GM12878 (cell line): ENCODE measurements around the gene TSTD2. TPM values are rescaled to one million over a fixed set of nuclear protein-coding genes. Genes with fewer than 3 reads are reported as not detected.

Experiments
- ATAC-seq: fragments of 200-7000 bp; cut with Tn5 transposase; 3 replicates; pipeline ENCODE4 v1.9.1; 2020; ENCODE audit warnings: mild to moderate bottlenecking, moderate library complexity
- BruUV-seq: library from RNA; stranded (reverse); fragments of 400-500 nt; replicated peaks from 2 replicates; lab custom pipeline; 2021; lab: Mats Ljungman, UMichigan
- CTCF ChIA-PET: fragments of 300-600 bp; sonication (Branson Sonifier 250); formaldehyde crosslinking; extraction: SDS; loops from one replicate; lab custom pipeline; 2021; ENCODE audit warnings: inconsistent platforms; lab: Yijun Ruan, JAX
- POLR2A ChIA-PET: fragments of 350-600 bp; formaldehyde crosslinking; extraction: SDS; loops from one replicate; lab custom pipeline; 2021; ENCODE audit warnings: inconsistent platforms; lab: Charles Lee
- RAD21 ChIA-PET: fragments of 300-600 bp; sonication (Branson Sonifier 250); formaldehyde crosslinking; loops from one replicate; lab custom pipeline; 2023; ENCODE audit warnings: antibody characterized with exemption; ENCODE audit not compliant: unreplicated experiment; lab: Charles Lee
- SMC1A ChIA-PET: fragments of 300-600 bp; sonication (Branson Sonifier 250); formaldehyde crosslinking; loops from one replicate; lab custom pipeline; 2023; ENCODE audit not compliant: unreplicated experiment, uncharacterized antibody; lab: Charles Lee
- DNase-seq: peaks from one replicate; pipeline ENCODE4 v3.0.0-alpha.2; 2011; ENCODE audit warnings: low read depth, low spot score
- FAIRE-seq: peaks from 3 replicates; lab custom pipeline; 2011; peaks lifted over from hg19 to GRCh38; lab: Jason Lieb, UNC
- H2AFZ ChIP-seq: 2 replicates; pipeline ENCODE4 v1.6.0; 2011; ENCODE audit warnings: low read depth, low read length, control low read depth; ENCODE audit not compliant: control insufficient read depth
- H3K27ac ChIP-seq: 2 replicates; pipeline ENCODE4 v1.5.1; 2011; ENCODE audit warnings: control low read depth; ENCODE audit not compliant: control insufficient read depth, insufficient read depth
- H3K27me3 ChIP-seq, 2 experiments: replicated peaks in 1 of 2; 2 replicates each; pipeline versions ENCODE4 v1.6.0 to v1.6.1; 2011; ENCODE audit warnings: low read length in 1 of 2; ENCODE audit not compliant: control insufficient read depth in 2 of 2, insufficient read depth in 2 of 2
- H3K36me3 ChIP-seq, 2 experiments: 2 replicates each; pipeline ENCODE4 v1.5.1; 2011; ENCODE audit warnings: low read length in 1 of 2; ENCODE audit not compliant: control insufficient read depth in 2 of 2, insufficient read depth in 2 of 2
- H3K4me1 ChIP-seq: 2 replicates; pipeline ENCODE4 v1.6.1; 2011; ENCODE audit warnings: mild to moderate bottlenecking, low read length, moderate library complexity, mixed read lengths; ENCODE audit not compliant: control insufficient read depth, insufficient read depth
- H3K4me2 ChIP-seq: 2 replicates; pipeline ENCODE4 v1.6.0; 2011; ENCODE audit warnings: control low read depth; ENCODE audit not compliant: control insufficient read depth, insufficient read depth
- H3K4me3 ChIP-seq: fragments of 200-600 bp; sonication (generic); 2 replicates; pipeline ENCODE4 v1.5.1; 2016
- H3K79me2 ChIP-seq: 2 replicates; pipeline ENCODE4 v1.6.0; 2011; ENCODE audit warnings: low read length; ENCODE audit not compliant: control insufficient read depth, insufficient read depth
- H3K9ac ChIP-seq: 2 replicates; pipeline ENCODE4 v1.8.0; 2011; ENCODE audit warnings: low read length, control low read depth, mixed read lengths; ENCODE audit not compliant: control insufficient read depth, insufficient read depth
- H3K9me3 ChIP-seq: replicated peaks from 3 replicates; pipeline ENCODE4 v1.5.1; 2011; ENCODE audit warnings: mild to moderate bottlenecking, low read length; ENCODE audit not compliant: control insufficient read depth, insufficient read depth
- H4K20me1 ChIP-seq: 2 replicates; pipeline ENCODE4 v1.6.0; 2011; ENCODE audit not compliant: control insufficient read depth, insufficient read depth
- BCL11A ChIP-seq: IDR thresholded peaks from 2 replicates; pipeline ENCODE4 v1.6.1; 2011; ENCODE audit warnings: low read depth, low read length
- BHLHE40 ChIP-seq, 2 experiments: fragments of 450-650 bp in 1 of 2; IDR thresholded peaks; 2 replicates each; pipeline ENCODE4 v1.6.1; 2011 to 2017; ENCODE audit warnings: low read depth in 2 of 2, borderline replicate concordance in 1 of 2, improper control_type of control experiment in 1 of 2, low read length in 1 of 2, mild to moderate bottlenecking in 1 of 2
- MLLT1 ChIP-seq: fragments of 450-650 bp; IDR thresholded peaks from 2 replicates; pipeline ENCODE4 v1.6.1; 2016; ENCODE audit warnings: mild to moderate bottlenecking
- RELA ChIP-seq: fragments of 450-650 bp; IDR thresholded peaks from 2 replicates; pipeline ENCODE4 v1.8.0; 2014; ENCODE audit warnings: borderline replicate concordance; ENCODE audit not compliant: partially characterized antibody
- SIN3A ChIP-seq: IDR thresholded peaks from 2 replicates; pipeline ENCODE4 v1.6.1; 2012; ENCODE audit warnings: low read depth, low read length, improper control_type of control experiment
- STAT1 ChIP-seq: fragments of 450-650 bp; conservative IDR thresholded peaks from 2 replicates; pipeline ENCODE4 v1.6.1; 2014; ENCODE audit warnings: antibody characterized with exemption, mild to moderate bottlenecking
- ZBED1 ChIP-seq: IDR thresholded peaks from 2 replicates; pipeline ENCODE4 v1.6.1; 2016; ENCODE audit warnings: borderline replicate concordance
- WGBS: methylation state at CpG from one replicate; pipeline ENCODE4 v1.1.6; 2016; ENCODE audit warnings: low lambda C conversion rate; ENCODE audit not compliant: insufficient replicate concordance, insufficient coverage; ENCODE audit errors: missing lambda C conversion rate; 5-methylcytosine and 5-hydroxymethylcytosine counted together
- in situ Hi-C: fragments of 300-500 bp; cut with MboI; formaldehyde crosslinking; loops from 9 replicates; pipeline ENCODE4 v1.14.3; 2018; ENCODE audit warnings: mixed read lengths
- intact Hi-C: fragments of 100-400 bp; cut with micrococcal nuclease; formaldehyde crosslinking; loops from one replicate; pipeline ENCODE4 v1.14.2; 2022; ENCODE audit not compliant: unreplicated experiment
- polyA plus RNA-seq, 11 experiments: library from polyadenylated mRNA; depleted of rRNA in 4 of 11; unstranded in 6 of 11; stranded (reverse) in 5 of 11; fragments of >200 nt; fragmentation: Nextera tagmentation in 4 of 11; fragmentation: Illumina TruSeq in 1 of 11; extraction: Ambion mirVana in 4 of 11; extraction: Trizol in 1 of 11; gene quantifications; 1 replicate in 1 of 11; 2 replicates in 10 of 11; pipeline versions ENCODE4 v1.2.1 to v1.2.3, GENCODE V29; 2011 to 2016; ENCODE audit warnings: inconsistent platforms in 2 of 11, missing spikeins in 2 of 11, low read depth in 1 of 11
- total RNA-seq, 4 experiments: library from RNA; depleted of rRNA in 3 of 4; stranded (reverse); fragments of >200 nt in 3 of 4; fragmentation: Illumina TruSeq in 1 of 4; extraction: Trizol in 1 of 4; gene quantifications; 2 replicates each; pipeline versions ENCODE4 v1.2.1 to v1.2.3, GENCODE V29; 2013 to 2021
- TF ChIP-seq, protein P1 (sequence below): fragments of 450-650 bp; IDR thresholded peaks from 2 replicates; pipeline ENCODE4 v1.6.1; 2017; ENCODE audit warnings: mild to moderate bottlenecking
- TF ChIP-seq, protein P2 (sequence below): fragments of 450-650 bp; formaldehyde crosslinking; IDR thresholded peaks from 2 replicates; pipeline ENCODE4 v1.5.0; 2022; ENCODE audit warnings: mild to moderate bottlenecking, missing genetic modification characterization
- TF ChIP-seq, protein P3 (sequence below): fragments of 450-650 bp; IDR thresholded peaks from 2 replicates; pipeline ENCODE4 v1.6.1; 2018; ENCODE audit warnings: mild to moderate bottlenecking, low read depth, moderate library complexity; ENCODE audit not compliant: partially characterized antibody
- TF ChIP-seq, protein P4 (sequence below): fragments of 450-650 bp; IDR thresholded peaks from 2 replicates; pipeline ENCODE4 v1.6.1; 2017; ENCODE audit warnings: low read depth, mild to moderate bottlenecking, moderate library complexity

TSTD2 gene
- total and polyA plus RNA-seq, 10 of the 15 experiments (the other 5 are each of a cell fraction or from before 2014, with no cell fraction given), result 5.0 to 30.6 (median 14.1) TPM

DNA sequence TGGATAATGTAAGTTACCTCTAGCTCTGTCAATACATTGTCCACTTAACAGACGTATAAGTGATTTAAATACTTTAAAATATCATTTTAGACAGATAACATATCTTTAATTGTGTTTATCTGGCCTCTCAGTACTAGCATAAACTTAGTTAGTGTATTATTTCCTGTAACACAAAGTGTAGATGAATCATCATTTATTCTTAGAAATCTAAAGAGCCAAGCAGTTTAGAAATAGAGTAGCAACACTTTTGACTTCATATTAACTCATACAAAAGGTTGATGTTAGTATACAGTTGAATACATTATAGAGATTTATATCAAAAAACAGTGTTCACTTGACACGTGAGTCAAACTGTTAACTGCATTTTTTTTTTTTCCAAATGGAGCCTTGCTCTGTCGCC is 18.5 kb upstream of the TSTD2 start:
- POLR2A ChIA-PET, result no interaction called here
- intact Hi-C loops, result no loop called here
- SMC1A ChIA-PET, result interaction anchor here (0.6 kb wide), 1 partner anchor 183 kb away, joined by 3 read pairs; no protein-coding TSS in a partner anchor
- FAIRE-seq, result no peak
- H3K27me3 ChIP-seq, result no peaks in the 10 kb centered on the region
- H4K20me1 ChIP-seq, result no peaks in the 10 kb centered on the region
- H2AFZ ChIP-seq, result no peak overlapping the region
- H3K9me3 ChIP-seq, result no peaks in the 10 kb centered on the region
- RAD21 ChIA-PET, result no interaction called here
- TF ChIP-seq BHLHE40 (IDR thresholded peaks at IDR 0.05; ENCODE audit: borderline replicate concordance in 1 of 2, low read depth in 2 of 2, low read length in 1 of 2) (no peak), RELA (no peak), ZBED1 (no peak), STAT1 (no peak), BCL11A (no peak), MLLT1 (no peak), SIN3A (no peak)
- TF ChIP-seq, protein P1, sequence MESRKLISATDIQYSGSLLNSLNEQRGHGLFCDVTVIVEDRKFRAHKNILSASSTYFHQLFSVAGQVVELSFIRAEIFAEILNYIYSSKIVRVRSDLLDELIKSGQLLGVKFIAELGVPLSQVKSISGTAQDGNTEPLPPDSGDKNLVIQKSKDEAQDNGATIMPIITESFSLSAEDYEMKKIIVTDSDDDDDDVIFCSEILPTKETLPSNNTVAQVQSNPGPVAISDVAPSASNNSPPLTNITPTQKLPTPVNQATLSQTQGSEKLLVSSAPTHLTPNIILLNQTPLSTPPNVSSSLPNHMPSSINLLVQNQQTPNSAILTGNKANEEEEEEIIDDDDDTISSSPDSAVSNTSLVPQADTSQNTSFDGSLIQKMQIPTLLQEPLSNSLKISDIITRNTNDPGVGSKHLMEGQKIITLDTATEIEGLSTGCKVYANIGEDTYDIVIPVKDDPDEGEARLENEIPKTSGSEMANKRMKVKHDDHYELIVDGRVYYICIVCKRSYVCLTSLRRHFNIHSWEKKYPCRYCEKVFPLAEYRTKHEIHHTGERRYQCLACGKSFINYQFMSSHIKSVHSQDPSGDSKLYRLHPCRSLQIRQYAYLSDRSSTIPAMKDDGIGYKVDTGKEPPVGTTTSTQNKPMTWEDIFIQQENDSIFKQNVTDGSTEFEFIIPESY, result no peak
- TF ChIP-seq, protein P2, sequence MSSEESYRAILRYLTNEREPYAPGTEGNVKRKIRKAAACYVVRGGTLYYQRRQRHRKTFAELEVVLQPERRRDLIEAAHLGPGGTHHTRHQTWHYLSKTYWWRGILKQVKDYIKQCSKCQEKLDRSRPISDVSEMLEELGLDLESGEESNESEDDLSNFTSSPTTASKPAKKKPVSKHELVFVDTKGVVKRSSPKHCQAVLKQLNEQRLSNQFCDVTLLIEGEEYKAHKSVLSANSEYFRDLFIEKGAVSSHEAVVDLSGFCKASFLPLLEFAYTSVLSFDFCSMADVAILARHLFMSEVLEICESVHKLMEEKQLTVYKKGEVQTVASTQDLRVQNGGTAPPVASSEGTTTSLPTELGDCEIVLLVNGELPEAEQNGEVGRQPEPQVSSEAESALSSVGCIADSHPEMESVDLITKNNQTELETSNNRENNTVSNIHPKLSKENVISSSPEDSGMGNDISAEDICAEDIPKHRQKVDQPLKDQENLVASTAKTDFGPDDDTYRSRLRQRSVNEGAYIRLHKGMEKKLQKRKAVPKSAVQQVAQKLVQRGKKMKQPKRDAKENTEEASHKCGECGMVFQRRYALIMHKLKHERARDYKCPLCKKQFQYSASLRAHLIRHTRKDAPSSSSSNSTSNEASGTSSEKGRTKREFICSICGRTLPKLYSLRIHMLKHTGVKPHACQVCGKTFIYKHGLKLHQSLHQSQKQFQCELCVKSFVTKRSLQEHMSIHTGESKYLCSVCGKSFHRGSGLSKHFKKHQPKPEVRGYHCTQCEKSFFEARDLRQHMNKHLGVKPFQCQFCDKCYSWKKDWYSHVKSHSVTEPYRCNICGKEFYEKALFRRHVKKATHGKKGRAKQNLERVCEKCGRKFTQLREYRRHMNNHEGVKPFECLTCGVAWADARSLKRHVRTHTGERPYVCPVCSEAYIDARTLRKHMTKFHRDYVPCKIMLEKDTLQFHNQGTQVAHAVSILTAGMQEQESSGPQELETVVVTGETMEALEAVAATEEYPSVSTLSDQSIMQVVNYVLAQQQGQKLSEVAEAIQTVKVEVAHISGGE (CRISPR knock-in tag), result no peak
- TF ChIP-seq, protein P3, sequence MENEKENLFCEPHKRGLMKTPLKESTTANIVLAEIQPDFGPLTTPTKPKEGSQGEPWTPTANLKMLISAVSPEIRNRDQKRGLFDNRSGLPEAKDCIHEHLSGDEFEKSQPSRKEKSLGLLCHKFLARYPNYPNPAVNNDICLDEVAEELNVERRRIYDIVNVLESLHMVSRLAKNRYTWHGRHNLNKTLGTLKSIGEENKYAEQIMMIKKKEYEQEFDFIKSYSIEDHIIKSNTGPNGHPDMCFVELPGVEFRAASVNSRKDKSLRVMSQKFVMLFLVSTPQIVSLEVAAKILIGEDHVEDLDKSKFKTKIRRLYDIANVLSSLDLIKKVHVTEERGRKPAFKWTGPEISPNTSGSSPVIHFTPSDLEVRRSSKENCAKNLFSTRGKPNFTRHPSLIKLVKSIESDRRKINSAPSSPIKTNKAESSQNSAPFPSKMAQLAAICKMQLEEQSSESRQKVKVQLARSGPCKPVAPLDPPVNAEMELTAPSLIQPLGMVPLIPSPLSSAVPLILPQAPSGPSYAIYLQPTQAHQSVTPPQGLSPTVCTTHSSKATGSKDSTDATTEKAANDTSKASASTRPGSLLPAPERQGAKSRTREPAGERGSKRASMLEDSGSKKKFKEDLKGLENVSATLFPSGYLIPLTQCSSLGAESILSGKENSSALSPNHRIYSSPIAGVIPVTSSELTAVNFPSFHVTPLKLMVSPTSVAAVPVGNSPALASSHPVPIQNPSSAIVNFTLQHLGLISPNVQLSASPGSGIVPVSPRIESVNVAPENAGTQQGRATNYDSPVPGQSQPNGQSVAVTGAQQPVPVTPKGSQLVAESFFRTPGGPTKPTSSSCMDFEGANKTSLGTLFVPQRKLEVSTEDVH, result no peak
- TF ChIP-seq, protein P4, sequence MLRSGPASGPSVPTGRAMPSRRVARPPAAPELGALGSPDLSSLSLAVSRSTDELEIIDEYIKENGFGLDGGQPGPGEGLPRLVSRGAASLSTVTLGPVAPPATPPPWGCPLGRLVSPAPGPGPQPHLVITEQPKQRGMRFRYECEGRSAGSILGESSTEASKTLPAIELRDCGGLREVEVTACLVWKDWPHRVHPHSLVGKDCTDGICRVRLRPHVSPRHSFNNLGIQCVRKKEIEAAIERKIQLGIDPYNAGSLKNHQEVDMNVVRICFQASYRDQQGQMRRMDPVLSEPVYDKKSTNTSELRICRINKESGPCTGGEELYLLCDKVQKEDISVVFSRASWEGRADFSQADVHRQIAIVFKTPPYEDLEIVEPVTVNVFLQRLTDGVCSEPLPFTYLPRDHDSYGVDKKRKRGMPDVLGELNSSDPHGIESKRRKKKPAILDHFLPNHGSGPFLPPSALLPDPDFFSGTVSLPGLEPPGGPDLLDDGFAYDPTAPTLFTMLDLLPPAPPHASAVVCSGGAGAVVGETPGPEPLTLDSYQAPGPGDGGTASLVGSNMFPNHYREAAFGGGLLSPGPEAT, result no peak
- ATAC-seq, result no peak
- H3K27ac ChIP-seq, result no peak overlapping the region
- BruUV-seq, result no TSS peak
- DNase-seq, result no peak
- no peaks in the 10 kb centered on the region for H3K4me1 ChIP-seq
- in situ Hi-C loops, result no loop called here
- no peak overlapping the region for H3K4me3 ChIP-seq
- H3K79me2 ChIP-seq, result no peaks in the 10 kb centered on the region
- peaks cover 10 to 28% of the 10 kb centered on the region in 2 experiments for H3K36me3 ChIP-seq
- H3K4me2 ChIP-seq, result no peak overlapping the region
- no peak overlapping the region for H3K9ac ChIP-seq
- 84% methylated on average over 3 of the region's 3 CpGs for WGBS
- CTCF ChIA-PET, result interaction anchor here (1.1 kb wide), 1 partner anchor 11 kb away, joined by 3 read pairs; no protein-coding TSS in a partner anchor
